ENCODE measurements around the gene CCSER2. TPM values are rescaled to one million over a fixed set of nuclear protein-coding genes. Genes with fewer than 3 reads are reported as not detected.
A peak's percentile ranks its signal among the peaks of the same experiment; 100 is the strongest.

Gene CCSER2
- total RNA-seq, 6 experiments from 2014 or later = 18.2 to 28.8 (median 25.9) TPM

DNA sequence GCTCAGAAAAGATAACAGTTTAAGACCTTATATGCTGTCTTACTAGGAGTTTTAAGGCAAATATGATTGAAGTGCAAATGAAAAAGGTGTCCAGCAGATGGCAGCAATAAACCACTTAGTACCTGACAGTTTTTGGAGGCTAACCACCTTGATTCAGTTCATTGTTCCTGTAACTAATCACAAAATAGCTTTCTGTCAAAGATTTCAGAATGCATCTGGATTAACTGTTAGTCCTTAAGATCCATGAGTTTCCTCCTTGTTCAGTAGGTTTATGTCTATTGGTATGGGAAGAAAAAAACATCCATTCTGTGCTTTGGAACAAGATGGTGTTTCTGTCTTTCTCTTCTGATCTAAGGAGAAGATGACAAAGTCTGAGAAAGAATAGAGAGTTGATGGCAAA lies 46.6 kb downstream of the CCSER2 start:
- DNase-seq = no peak
- Histone ChIP-seq H3K9me3 (no peaks in the 10 kb centered on the region), H3K4me1 (peaks cover 0 to 4% (median 0%) of the 10 kb centered on the region in 4 donors), H3K27ac (no peak overlapping the region), H3K36me3 (peaks cover 0 to 9% (median 0%) of the 10 kb centered on the region in 4 donors), H3K4me3 (no peak overlapping the region), H3K27me3 (no peaks in the 10 kb centered on the region)
- intact Hi-C loops (cut with DNase I) = no loop called here
- TF ChIP-seq, protein P1, sequence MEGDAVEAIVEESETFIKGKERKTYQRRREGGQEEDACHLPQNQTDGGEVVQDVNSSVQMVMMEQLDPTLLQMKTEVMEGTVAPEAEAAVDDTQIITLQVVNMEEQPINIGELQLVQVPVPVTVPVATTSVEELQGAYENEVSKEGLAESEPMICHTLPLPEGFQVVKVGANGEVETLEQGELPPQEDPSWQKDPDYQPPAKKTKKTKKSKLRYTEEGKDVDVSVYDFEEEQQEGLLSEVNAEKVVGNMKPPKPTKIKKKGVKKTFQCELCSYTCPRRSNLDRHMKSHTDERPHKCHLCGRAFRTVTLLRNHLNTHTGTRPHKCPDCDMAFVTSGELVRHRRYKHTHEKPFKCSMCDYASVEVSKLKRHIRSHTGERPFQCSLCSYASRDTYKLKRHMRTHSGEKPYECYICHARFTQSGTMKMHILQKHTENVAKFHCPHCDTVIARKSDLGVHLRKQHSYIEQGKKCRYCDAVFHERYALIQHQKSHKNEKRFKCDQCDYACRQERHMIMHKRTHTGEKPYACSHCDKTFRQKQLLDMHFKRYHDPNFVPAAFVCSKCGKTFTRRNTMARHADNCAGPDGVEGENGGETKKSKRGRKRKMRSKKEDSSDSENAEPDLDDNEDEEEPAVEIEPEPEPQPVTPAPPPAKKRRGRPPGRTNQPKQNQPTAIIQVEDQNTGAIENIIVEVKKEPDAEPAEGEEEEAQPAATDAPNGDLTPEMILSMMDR (IDR thresholded peaks at IDR 0.05) = peak; percentile 68 to 71 (median 70)
- TF ChIP-seq POLR2A (IDR thresholded peaks at IDR 0.05) = no peak
- ATAC-seq = peak; percentile 75 to 87 (median 82)

DNA sequence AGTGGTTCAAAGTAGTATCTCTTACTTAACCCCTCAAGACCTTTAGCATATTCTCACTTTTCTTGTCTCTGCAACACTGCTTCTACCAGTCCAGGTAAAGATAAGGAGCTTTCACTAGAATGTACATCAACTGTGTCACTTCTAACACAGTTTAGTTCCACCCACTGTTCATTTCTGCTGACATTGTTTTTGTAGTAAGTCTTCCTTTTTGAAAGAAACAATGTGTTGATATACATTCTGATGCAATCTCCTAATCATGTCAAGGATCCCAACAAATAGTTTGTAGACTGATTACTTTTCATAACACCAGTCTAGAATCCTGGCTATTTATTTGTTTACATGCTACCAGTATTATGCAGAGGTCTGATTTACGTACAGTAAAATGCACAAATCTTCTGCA lies 47.5 kb downstream of the CCSER2 start:
- Histone ChIP-seq H3K4me3 (no peak overlapping the region), H3K9me3 (no peaks in the 10 kb centered on the region), H3K27ac (no peak overlapping the region), H3K4me1 (no peaks in the 10 kb centered on the region), H3K36me3 (peaks cover 0 to 9% (median 0%) of the 10 kb centered on the region in 4 donors), H3K27me3 (no peaks in the 10 kb centered on the region)
- DNase-seq = no peak
- ATAC-seq = no peak
- TF ChIP-seq, protein P1 (IDR thresholded peaks at IDR 0.05) = no peak
- TF ChIP-seq POLR2A (IDR thresholded peaks at IDR 0.05) = no peak
- intact Hi-C loops (cut with DNase I) = no loop called here
- 100% methylated on average over 1 of the region's 1 CpG for WGBS (ENCODE audit: insufficient coverage, low coverage, low lambda C conversion rate, missing lambda C conversion rate)

DNA sequence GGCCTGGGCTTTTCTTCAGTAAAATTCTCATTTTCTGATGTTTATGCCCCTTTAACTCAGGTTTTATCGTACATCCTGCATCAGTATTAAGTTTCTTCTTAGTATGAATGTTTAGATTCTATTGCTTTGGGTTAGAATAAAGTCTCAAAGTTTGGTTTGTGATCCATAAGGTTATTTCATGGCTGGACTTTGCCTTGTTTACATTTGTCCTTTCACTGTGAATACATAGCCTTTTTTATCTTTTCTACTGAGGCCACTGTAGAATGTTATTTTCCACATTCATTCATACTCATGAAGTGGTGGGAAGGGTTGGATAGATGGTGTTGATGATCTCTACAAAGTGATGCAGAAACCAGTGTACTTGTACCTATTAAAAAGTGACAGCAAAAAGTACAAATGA lies 59.8 kb downstream of the CCSER2 start:
- Histone ChIP-seq H3K4me3 (no peak overlapping the region), H3K36me3 (no peaks in the 10 kb centered on the region), H3K9me3 (no peaks in the 10 kb centered on the region), H3K27ac (no peak overlapping the region), H3K4me1 (no peaks in the 10 kb centered on the region), H3K27me3 (no peaks in the 10 kb centered on the region)
- WGBS (ENCODE audit: insufficient coverage, low coverage, low lambda C conversion rate, missing lambda C conversion rate) = 70% methylated on average over 1 of the region's 1 CpG
- no peak for TF ChIP-seq POLR2A (IDR thresholded peaks at IDR 0.05)
- TF ChIP-seq, protein P1 (IDR thresholded peaks at IDR 0.05) = no peak
- intact Hi-C loops (cut with DNase I) = no loop called here
- no peak for DNase-seq
- ATAC-seq = no peak

DNA sequence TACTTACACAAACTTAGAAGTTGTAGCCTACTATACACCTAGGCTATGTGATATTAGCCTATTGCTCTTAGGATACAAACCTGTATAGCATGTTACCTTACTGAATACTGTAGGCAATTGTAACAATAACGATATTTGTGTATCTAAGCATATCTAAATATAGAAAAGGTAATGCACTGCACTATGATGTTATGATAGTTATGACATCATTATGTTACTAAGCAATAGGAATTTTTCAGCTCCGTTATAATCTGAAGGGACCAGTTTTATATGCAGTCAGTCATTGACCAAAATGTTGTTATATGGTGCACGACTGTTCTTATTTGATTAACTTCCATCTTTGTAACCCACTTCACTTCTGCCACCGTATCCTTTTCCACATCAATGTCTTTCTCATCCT lies 62.0 kb downstream of the CCSER2 start:
- intact Hi-C loops (cut with DNase I) = no loop called here
- 91% methylated on average over 4 of the region's 4 CpGs for WGBS (ENCODE audit: insufficient coverage, low coverage, low lambda C conversion rate, missing lambda C conversion rate)

More for the DNA sequence above, 62.0 kb downstream of the CCSER2 start:
- H3K27me3 ChIP-seq = no peaks in the 10 kb centered on the region
- H3K4me1 ChIP-seq = no peaks in the 10 kb centered on the region
- no peak overlapping the region for H3K27ac ChIP-seq
- H3K9me3 ChIP-seq = no peaks in the 10 kb centered on the region
- no peak overlapping the region for H3K4me3 ChIP-seq
- no peaks in the 10 kb centered on the region for H3K36me3 ChIP-seq
- ATAC-seq (no peak), DNase-seq (no peak)
- TF ChIP-seq, protein P1 (IDR thresholded peaks at IDR 0.05) = no peak
- no peak for TF ChIP-seq POLR2A (IDR thresholded peaks at IDR 0.05)

Measured in right lobe of liver (tissue), 6 donors.